HG03575 (cell line): ENCODE results near the gene CRACR2A.

Experiments
- ATAC-seq: cut with Tn5 transposase; IDR thresholded peaks from one replicate; pipeline ENCODE4 v1.9.1; 2021; ENCODE audit not compliant: unreplicated experiment, insufficient number of reproducible peaks, low FRiP score; ENCODE audit errors: extremely low read depth

CRACR2A gene

GRCh38 chr12:3697311-3697870, 55.5 kb downstream of the CRACR2A start:
- ATAC-seq, result no peak

GRCh38 chr12:3694673-3695072, 58.2 kb downstream of the CRACR2A start:
- no peak for ATAC-seq

GRCh38 chr12:3692616-3693365, 60.1 kb downstream of the CRACR2A start:
- ATAC-seq, result no peak

DNA sequence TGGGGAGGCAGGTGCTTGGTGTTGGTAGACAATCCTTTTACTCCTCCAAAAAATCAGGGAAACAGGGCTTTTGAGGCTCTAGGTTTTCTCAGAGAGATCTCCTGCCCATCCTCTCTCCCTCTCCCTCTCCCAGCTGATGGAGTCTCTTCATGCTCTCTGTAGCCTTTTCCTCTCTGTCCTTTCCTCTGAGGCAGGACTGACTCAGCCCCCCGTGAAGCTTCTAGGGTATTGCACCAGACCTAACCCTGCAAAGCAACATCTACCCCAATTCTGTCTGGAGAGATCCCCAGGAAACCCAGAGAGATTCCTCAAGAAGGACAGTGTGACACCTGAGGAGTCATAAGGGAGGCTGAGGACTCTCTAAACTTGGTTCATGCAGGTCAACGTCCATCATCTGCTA, 66.4 kb downstream of the CRACR2A start:
- ATAC-seq, result no peak

DNA sequence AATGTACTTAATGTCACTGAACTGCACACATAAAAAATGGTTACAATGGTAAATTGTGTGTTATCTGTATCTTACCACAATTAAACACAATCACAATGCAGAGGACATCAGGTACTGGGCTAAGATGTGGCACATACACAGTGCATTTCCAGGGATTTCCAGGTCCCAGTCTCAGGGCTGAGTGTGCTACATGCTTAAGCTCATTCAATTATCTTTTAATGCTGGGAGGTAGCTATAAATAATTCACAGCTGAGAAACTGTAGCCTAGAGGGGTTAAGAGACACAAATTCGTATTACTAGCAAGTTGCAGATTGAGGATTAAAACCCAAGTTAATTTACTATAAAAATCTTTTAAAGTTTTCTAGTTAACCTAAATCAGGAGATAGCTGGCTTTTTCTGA, 67.1 kb downstream of the CRACR2A start:
- ATAC-seq, result no peak

DNA sequence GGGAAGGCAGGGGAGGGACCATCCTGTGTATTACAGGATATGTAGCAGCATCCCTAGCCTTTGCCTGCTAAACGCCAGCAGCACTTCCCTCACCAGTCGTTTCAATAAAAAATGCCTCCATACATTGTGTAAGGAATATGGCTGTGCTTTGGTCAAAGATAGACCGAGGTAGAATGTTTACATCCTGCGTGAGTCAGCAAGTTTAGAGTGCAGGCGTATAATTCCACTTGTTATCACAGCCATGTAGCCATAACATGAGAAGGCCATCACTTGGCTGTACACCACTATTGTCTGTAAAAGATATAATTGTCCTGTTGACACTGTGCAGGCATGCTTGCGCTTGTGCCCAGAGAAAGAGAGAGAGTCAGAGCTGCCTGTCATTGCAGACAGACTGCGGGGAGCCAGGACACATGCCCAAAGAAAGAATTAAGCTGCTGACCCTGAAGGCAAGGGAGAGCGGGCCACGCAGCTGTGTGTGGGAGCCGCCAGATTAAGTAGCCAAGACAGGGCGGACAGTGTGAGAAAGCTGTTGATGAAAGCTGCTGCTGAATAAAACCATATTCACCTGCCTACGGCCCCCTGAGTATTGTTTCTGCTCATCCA, 68.4 kb downstream of the CRACR2A start:
- ATAC-seq, result no peak

GRCh38 chr12:3683670-3684069, 69.2 kb downstream of the CRACR2A start:
- ATAC-seq, result no peak

- no peak for ATAC-seq
Measured at GRCh38 chr12:3681595-3682061, 71.3 kb downstream of the CRACR2A start.

DNA sequence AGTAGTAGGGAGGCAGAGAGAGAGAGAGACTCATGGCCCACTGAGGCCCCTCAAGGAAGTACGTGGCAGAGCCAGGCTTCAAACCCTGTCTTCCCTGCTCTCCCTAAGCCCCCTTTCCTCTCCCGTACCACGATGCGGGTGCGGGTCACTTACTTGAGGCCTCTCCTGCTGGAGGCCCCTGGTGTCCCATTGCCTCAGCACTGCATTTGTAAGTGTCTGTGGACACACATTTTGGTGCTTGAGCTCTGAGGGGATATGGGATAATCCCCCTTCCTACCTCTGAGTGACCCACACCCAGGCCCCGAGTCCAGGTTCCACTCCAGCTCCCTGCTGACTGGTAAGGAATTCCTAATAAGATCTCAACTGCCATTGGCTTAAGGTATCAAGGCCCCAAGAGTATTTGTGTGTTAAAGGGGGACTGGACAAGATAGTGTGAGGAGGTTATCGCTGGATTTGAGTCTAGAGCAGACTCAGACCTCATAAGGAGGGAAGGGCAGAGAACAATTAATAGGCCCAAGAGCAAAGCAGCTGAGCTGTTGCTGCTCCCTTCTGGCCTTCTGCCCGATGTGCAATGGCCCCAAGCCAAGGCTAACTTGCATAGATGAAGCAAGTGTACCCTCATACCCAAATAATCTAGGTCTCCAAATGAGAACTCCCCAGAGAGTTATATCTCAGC, 71.9 kb downstream of the CRACR2A start:
- ATAC-seq, result no peak

DNA sequence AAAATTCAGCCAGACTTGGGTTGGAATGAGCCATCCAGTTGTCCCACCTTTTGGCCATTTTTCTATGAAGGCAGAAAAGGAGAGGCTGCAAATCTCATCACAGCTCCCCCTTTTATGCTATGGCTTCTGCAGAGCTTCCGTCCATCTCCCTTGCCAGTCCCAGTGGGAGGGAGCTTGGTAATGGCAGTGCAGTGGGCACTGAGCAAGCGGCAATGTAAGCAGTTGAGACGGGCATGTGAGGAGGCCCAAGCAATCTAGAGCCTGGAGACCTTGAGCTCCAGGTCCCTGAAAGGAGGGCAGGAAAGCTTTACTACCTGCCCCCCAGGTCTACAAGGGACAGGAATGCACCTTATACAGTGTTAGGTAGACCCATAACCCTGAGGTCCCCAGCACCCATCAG, 73.1 kb downstream of the CRACR2A start:
- ATAC-seq, result no peak

DNA sequence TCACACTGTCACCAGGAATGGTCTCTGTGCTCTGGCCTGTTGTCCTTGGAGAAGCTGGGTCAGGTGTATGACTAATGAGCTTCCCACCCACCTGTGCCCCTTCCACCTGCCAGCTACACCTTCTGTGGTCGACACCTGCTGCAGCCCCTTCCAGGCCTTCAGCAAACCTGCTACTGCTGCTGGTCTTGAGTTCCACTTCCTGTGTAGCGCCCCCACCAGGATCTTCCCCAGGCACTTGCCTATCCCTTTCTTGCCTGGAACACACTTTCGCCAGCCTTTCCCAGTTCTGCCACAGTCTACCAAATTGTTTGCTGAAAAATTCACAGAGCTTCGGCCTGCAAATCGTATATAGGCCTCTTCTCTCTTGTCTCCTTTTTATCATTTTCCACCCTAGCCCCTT, 75.3 kb downstream of the CRACR2A start:
- ATAC-seq, result no peak

DNA sequence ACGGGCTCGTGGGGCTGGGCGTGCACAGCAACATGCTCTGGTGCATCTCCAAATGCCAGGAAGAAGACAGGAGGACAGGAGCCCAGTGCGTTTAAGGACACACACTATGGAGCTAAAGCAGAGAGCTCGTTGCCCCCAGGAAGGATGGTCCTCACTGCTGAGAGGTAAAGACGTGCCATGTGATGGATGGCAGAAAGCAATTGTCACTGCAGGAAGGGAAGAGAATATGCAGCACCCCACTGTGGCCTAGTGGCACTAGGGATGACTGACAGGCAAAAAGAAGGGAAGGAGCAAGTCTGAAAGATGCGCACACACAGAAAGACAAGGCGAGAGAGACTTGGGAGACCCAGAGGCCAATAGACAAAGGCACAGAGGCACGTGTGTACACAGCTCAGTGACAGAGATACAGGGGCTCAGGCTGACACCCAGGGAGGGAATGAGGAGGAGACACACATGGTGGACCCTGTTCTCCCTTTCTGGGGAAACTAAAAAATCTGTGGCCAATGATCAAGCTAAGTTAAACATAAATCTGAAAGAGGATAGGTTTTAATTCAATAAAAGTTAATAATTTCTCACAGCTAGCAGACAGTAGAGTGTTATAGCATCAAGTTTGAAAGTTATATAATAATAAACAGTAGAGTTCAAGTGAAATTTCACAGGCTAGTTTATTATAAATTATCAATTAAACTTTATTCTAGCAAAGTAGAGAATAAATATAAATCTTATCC, 78.8 kb downstream of the CRACR2A start:
- ATAC-seq, result no peak

DNA sequence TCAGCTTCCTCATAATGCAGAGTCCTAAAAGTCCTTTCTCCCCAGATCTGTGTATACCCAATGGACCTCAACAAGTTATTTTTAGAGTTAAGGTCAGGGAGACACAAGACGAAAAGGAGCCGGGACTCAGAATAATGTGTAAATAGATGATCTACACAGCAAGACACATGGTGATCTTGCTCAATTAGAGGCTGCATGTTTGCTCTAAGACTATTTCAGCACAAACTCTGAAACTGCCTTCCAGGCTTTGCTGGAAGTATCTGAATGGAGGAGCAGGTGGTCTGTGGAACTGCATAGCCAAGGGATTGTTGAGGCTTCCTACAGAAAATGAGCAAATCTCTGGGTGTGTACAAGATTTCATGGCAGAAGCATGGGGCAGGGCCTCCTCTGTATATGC, 80.8 kb downstream of the CRACR2A start:
- no peak for ATAC-seq

DNA sequence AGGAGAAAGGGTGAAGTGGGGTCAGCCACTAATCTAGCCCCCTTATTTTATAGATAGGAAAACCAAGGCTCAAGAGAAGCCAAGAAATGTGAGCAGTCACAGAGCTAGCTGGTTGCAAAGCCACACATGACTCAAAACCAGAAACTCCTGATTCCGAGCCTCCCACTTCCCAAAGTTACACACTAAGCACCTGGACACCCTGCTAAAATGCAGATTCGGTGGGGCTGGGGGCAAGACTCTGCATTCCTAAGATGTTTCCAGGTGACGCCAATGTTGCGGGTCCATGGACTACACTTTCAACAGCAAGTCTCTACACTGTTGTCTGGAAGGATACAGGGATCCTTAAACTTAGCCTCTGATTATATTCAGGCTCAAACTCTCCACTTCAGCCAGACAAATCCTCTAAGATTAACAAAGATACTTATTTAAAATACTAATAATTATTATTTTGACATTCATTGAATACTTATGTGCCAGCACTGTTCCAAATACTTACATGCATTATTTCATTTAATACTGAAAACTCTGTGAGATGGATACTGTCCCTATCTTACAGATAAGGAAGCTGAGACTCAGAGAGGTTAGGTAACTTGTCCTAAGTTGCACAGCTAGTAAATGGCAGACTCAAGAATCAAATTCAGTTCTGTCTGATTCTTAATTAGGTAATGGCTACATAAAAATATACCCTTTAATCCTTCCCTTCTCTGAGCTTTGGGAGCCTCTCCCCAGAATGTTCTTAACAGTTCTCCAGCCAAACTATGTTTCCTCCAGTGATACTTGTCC, 81.4 kb downstream of the CRACR2A start:
- no peak for ATAC-seq

DNA sequence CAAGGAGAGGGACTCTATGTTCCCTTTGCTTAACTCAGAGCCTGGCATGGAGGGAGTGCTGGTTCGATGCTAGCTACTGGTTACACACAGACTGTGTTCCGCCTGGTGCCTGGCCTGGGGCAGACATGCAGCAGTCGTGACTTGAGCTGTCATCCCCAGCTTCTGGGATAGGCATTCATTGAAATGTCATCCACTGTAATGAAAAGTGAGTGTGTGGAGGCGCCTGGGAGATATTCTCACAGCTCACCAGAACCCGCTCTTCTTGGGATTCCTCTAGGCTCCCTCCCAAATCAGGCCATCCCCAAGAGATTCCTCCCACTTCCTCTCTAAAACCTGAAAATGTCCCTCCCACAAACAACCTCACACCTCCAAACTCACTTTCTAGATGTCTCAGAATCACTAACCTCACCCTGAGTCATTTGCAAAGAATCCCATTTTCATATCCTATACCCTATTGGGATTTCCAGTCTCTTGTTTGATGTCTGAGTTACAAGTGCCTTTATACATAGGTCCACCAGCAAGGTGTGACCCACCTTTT, 82.8 kb downstream of the CRACR2A start:
- no peak for ATAC-seq

DNA sequence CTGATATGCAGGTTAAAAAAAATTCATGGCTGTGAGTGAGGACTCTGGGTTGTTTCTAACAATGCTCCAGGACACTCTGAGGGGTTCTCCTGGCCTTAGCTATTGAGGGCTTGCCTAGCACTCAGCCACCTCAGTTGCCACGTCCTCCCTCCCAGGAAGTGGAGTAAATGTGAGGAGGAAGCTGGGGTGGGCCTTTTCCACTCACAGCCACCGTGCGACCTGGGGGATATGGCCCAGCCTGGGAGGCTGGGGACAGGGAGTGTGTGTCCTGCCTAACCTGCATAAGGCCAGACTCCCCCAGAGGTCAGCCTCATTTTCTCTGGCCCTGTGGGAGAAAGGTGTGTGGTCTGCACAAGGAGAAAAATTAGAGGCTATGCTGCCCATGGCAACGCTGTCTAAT, 83.3 kb downstream of the CRACR2A start:
- no peak for ATAC-seq

- no peak for ATAC-seq
Measured at GRCh38 chr12:3668479-3669165, 84.3 kb downstream of the CRACR2A start.

- ATAC-seq, result no peak
Measured at GRCh38 chr12:3667485-3667884, 85.4 kb downstream of the CRACR2A start.
